Frontal cortex (tissue), 4 donors: ENCODE measurements around the gene B3GALT5. TPM values are rescaled to one million over a fixed set of nuclear protein-coding genes. Genes with fewer than 3 reads are reported as not detected.

ENCODE experiments used
- DNase-seq, 2 donors: peaks; one replicate each; pipeline ENCODE4 v3.0.0; 2012; ENCODE audit warnings: low spot score in 2 of 2
- FAIRE-seq: peaks from 2 replicates; lab custom pipeline; 2012; peaks lifted over from hg19 to GRCh38; lab: Jason Lieb, UNC
- total RNA-seq: library from RNA; depleted of rRNA; stranded (reverse); fragments of >200 nt; gene quantifications from one replicate; pipeline ENCODE4 v1.2.3, GENCODE V29; 2014
- donor health status: control.
- donor health status: control.
- donor health status: control.

The B3GALT5 gene
- total RNA-seq, 1 donor from 2014 or later: 0.41 TPM

DNA sequence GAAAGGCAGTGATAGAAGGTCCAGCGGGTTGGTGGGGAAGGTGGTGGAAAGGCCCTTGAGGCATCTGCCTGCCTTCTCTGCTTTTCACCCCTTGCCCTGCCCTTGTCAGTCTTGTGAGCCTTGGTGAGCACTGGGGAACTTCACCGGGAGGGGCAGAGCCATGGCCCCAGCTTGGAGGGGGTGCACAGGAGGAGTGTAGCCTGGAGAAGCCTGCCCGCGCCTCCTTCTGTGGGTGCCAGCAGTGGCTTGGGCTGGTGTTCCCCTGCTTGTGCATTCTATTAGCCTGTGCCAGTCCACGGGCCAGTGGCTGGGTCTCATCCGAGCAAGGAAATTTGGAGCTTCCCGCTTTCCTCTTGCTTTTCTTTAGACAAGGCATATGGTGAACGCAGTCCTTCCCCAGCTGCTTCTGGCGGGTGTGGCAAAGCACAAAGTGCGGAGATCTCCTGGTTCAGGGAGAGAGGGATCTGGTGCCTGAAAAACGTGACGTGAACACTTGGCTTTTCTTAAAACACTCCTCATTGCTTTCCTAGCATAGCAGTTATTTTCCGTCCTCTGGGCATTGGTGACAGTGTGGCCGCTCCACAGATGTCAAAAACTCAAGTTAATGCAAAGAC, 10.6 kb upstream of the B3GALT5 start:
- no peak for FAIRE-seq
- DNase-seq: no peak

DNA sequence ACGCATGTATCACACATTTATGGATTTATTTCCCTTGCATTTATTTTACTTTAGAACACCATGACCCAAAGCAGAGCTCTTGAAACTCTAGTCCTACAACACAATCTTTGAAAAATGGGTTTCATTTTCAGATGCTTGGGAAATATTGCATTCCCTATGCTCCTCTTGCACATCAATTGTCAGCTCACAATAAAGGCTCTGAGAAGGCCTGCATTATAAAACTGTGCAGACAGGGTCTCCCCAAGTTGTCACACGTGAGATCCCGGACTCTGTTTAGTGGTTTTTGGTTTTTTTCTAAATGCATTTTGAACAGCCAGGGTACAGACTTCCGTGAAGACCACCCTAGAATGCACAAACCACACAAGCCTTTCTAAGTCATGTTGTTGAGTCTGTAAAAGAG, 9.9 kb upstream of the B3GALT5 start:
- FAIRE-seq: no peak
- no peak for DNase-seq

DNA sequence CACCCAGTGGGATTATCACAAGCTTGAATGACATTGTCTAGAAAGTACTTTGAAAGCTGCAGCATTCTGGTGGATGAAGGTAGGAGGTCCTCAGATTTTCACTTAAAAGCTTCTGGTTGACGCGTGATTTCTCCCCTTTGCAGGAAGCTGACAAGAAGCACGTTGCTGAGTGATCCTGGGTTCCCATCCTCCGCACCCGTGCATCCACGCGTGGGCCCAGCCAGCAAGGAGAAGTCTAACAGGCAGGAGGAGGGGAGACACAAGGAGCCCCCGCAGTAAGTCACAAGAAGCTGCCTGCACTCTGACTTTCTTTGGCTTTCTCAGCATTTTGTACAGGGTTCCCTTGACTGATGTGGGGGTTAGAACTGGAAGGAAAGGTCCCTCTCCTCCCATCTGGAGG, 7.8 kb upstream of the B3GALT5 start:
- DNase-seq: no peak
- no peak for FAIRE-seq

DNA sequence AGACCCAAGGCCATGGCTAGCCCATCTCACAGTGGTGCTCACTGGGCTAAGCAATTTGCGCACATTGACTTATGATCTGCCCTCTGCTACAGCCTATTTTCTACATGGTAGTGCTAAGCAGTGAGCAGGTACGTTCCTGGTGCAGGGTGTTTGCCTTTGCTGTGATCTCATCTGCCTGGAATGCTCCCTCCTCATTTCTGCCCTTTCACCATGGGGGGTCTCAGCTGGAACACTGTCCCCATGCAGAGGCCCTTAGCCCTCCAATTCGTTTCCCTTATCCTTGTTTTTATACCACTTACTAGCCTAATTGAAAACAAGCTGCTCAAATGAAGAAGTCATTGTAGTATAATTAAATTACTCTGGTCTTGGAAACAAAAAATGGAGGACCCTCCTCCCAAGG, 2.0 kb upstream of the B3GALT5 start:
- no peak for DNase-seq
- no peak for FAIRE-seq

DNA sequence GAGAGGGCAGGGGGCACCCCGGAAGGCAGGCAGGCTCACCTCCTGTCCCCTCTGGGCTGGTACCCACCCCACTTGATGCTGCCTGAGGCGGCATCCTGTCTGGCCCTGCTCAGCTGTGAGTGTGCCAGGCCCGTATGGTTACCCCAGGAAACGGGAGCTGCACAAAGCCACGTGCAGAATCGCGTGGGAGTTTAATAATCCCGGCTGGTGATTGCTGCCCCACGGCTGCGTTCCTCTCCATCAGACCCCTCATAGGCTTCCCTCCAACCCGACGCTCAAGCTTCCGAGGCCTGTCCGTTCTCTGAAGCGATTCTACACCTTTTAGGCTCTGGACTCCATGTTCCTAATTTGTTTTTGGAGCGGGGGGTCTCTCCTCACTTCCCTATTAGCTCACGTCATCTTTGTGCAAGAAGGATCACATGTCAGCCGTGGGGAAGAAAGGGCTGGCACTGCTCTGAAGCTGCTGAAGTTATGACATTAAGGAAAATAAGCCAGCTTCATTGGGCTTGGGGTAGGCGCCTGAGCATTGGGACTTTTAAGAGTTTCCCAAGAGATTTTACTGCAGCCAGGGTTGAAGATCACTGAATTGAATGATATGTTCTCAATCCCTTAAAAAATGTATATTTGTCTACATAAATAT, 1.1 kb upstream of the B3GALT5 start:
- no peak for FAIRE-seq

DNA sequence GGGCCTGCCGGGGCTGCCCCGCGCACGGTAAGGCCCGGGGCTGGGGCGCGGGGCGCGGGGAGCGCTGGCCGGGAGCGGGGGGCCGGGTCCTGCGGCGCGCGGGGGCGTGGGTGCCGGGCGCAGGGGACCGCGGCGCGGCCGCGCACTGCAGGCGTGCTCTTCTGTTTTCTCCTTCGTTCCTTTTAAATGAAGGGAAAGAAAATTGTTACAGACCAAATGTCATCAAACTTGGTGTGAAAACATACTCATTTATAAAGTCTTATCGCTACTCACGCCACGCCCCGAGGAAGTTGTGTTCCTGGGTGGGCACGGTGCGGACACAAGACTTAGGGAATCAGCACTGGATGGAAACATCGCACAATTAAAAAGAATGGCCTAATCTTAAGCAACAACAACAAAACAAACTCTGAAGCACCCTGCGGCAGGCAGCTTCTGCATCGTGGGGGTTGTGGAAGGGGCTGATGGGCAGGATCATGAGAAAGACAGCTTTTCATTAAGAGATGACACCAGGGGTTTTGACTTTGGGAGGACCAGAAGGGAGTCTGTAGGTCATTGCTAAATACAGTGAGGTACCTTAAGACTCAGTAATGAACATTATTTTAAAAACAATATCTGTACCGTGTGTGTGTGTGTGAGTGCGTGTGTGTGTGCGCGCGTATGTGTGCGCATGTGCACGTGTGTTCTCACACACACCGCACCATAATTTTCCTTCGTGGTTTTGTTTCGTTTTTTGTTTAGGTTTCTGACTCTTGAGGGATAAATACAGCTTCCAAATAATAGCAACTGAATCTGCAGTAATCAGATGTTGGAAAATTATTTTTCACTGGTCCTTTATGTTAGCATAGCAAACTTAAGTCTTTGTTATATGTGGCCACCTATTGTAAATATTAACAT, 548 bp downstream of the B3GALT5 start:
- FAIRE-seq: no peak
- DNase-seq: no peak

More for the DNA sequence above, 1.1 kb upstream of the B3GALT5 start:
- no peak for DNase-seq

DNA sequence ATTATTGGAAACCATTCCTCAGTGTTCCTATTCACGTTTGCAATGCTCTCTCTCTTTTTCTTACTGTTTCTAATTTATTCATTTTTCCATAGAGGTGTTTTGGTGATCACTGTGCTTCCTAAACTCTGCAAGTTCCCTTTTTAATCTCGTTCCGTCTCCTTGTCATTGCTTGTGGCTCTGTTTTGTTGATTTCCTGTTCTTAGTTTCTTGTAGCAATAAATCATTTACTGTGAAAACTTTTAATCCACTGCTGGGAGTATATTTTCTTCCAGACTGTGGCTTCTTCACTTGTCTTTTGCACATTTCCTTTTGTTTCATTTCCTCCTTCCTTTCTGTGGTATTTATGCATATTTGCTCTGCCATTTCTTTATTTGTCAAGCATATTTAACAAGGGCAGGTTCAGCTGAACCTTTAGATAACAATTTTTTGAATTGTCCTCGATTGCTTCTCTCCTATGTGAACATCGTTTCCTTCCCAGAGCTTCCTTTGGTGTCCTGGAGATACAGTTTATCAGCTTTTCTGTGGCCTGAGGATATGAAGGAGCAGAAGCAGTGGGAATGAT, 3.6 kb downstream of the B3GALT5 start:
- DNase-seq (no peak), FAIRE-seq (no peak)

DNA sequence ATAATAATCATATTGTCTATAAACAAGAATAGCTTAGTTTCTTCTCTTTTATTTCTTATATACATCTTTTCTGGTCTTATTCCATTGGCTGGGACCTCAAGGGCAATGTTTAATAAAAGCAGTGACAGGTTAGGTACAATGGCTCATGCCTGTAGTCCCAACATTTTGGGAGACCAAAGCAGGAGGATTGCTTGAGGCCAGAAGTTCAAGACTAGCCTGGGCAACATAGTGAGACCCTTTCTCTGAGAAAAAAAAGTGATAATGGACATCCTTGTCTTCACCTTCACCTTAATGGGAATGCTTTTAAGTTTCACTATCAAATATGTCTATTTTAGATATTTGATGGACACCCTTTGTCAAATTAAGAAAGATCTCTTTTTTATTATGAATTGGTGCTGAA, 8.1 kb downstream of the B3GALT5 start:
- FAIRE-seq (no peak), DNase-seq (no peak)

DNA sequence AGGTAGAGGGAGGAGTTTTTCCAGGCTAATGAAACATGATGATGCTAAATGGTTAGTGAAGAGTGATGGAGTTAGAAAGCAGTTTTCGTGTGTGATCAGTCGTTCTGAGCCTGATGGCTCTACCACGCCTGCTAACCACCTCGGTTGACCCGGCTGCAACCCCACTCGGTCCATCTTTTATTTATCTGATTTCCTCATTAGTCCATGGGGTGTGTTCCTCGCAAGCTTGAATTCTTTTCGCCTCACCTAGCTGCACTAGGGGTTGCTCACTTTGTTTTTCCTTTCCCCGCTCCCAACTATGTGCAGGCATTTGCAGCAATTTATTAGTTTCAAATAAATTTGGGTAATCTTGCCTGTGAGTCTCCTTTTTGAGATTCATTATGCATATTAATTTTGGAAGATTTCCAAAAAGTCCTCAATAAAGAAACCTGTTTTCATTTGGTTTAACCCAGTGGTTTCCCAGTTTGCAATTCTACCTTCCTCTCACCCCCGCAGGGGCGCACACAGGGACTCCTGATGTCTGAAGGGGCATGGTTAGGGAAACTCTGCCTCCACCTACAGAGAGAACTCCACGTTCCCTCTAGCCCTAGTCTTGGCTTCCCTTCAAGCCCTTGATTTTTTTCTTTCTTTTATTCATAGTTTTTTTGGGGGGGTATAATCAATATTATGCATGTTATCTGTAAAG, 12.6 kb downstream of the B3GALT5 start:
- no peak for DNase-seq

DNA sequence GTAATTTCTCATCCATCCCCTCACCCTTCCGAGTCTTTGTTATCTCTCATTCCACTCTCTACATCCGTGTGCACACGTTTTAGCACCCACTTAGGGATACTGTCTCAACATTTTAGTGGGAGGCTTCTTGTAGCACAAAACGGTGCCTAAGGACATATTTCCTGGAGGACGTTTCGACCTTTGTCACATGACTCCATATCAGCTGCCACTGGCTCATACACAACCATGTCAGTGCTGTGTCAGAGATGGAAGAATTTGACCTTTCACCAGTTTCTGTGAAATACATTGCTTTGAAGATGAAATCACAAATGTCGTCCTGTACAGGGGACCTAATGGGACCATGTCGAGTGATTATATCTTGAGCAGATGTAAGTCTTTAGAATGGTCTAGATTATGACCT, 15.6 kb downstream of the B3GALT5 start:
- DNase-seq (no peak), FAIRE-seq (no peak)

More for the DNA sequence above, 12.6 kb downstream of the B3GALT5 start:
- no peak for FAIRE-seq

DNA sequence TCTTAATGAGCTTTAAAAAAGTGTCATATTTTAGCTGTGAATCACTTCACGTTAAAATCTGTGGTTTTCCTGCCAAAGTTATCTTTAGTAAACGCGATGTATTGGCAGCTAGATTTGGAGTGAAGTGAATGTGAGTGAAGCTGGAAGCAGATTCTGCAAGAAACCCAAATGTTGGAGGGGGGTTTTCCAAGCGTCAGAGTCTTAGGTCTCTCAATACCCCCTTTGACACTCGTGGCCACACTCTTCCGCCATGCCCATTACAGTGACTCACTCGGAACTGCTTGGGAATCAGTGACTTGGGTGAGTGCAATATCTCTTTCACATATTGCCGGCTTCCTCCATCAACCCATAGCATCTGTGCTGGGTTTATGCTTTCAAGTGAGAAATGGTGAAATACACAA, 17.5 kb downstream of the B3GALT5 start:
- DNase-seq: no peak
- no peak for FAIRE-seq

DNA sequence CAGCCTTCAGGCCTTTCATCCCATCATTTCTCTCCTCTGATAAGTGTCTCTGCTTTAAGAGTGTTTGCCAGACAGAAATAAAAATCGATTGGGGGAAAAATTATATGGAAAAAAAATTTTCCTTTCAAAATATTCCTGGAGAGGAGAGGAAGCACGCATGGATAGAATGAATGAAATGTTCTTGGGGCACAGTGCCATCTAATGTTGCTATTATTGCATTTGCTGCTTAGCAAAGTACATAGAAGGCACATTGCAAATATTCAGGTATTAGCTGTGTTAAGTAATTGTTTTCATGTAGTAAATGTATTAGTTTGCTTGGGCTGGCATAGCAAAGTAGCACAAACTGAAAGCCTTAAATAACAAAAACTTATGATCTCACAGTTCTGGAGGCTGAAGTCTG, 18.1 kb downstream of the B3GALT5 start:
- no peak for FAIRE-seq
- DNase-seq: no peak

DNA sequence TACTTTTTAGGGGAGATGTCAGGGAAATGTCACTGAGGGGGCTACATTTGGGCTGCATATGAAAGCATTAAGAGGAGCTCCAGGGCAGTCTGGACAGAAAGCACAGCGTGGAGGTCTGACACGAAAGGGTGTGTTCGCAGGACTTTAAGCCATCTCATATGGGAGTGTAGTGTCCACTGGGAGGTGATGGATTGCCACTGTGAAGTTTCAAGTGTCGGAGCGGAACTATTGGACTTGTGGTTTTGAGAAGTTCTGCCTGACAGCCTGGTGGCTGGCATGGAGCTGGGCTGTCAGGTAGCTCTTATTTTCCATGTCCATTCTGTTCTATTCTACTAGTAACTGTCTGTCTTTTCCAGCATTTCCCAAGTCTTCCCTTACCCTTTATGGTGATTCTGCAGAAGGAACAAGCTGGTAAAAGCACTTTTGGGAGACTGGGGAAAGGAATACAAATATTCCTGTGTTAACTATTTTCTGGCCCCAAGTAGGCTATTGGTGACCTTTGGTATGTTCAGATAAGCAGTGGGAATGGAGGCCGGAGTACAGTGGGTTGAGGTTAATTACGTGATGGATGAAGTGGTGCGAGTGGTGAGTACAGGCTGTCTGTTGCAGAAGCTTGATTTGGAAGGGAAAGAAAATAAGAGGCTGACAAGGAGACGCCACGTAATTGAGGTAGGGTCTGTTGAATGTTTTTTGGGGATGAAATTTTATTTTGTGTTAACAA, 19.3 kb downstream of the B3GALT5 start:
- no peak for FAIRE-seq
- no peak for DNase-seq

DNA sequence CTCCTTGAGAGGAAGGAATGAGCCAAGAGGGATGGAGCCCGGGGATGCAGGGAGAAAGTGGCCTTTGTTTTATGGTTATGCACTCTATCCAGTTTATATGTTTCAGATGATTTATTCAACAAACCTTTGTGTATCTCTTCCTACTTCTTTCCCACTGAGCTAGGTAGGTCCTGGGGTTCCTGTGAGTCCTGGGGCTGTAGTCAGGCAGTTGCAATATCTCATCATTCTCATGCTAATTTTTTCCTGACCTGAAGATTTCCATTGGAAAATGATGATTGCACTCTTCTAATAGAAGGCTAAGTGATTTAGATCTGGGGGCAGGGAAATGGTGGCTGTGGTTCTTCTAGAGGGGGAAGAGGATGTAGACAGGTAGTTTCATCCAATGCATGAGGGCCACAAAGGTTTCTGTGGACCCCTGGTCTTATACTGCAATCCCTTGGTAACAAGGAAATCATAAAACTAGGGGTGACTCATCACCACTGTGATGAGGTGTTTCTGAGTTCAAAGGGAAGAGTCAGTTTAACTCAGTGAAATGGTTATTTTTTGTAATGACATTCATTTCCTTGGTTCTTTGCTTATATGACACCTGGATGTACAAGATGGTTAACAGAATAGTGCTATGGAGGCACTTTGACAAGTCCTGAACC, 20.2 kb downstream of the B3GALT5 start:
- no peak for FAIRE-seq
- DNase-seq: no peak

DNA sequence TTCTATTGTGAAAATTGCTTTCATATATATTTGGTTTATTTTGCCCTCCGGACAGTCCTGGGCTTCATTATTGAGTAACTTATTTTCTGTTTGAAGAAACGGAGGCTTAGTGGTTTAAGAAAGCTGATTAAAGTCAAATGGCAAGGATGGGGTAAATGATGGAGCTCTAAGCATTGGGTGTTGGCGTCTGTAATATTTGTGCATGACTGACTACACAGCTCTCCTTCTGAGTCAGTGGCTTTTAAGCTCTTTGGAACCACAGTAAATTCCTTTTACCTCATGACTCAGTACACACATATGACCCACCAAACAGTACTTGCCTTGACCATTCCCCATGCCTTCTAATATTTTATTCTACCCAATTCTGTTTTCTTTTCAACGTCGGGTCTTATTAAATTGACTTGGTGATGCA, 21.0 kb downstream of the B3GALT5 start:
- no peak for FAIRE-seq
- no peak for DNase-seq

DNA sequence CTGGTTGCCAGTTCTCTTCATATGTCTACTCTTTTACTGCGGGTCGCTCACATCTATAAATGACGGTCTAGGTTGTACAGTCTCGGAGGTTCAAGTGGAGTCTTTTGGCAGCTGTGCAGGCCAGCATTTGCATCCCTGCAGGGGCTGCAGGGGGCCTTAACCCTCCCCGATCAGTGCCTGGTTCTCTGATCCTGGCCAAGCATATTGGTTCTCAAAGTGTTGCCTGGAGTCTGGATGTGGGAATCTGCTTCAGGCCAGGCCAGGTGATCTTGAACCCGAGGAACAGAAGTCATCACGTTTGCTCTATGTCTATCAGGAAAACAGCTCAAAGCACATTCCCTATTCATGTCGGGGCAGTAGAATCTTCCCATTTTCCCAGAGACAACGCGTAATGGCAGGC, 21.8 kb downstream of the B3GALT5 start:
- FAIRE-seq: no peak
- DNase-seq: no peak

DNA sequence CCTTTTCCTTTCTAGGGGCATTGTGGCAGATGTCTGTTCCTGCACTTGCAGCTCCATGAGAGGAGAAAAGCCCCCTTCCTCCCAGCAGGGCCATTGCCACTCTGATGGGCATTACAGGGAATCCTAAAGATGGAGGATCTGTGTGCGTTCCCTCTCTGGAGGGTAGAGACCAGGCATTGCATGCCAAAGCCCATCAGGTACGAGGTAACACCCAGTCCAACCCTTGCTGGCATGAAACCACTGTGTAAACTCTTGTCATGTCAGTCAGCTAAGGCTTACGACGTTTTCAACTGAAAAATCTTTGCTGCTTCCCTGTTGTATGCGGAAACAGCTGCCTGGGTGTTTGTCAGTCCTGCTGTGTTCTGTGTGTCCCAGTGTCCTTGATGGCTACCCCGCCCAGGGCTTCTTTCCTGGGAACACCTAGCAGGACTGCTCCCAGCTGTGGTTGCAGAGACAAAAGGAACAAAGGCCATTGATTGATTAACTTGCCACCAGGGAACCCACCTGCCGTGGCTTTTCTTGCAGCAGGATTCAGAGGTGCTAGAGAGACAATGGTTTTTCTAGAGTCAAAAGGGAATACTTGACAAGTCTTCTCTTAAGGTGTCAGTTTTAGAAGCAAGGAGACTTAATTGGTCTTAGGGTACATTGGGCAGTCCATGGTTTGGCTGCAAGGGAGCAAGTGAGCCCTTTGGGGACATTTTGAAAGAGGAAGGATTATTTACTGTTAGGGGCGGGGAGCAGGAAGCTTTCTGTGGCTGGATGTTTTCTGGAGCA, 24.6 kb downstream of the B3GALT5 start:
- FAIRE-seq: no peak
- no peak for DNase-seq

DNA sequence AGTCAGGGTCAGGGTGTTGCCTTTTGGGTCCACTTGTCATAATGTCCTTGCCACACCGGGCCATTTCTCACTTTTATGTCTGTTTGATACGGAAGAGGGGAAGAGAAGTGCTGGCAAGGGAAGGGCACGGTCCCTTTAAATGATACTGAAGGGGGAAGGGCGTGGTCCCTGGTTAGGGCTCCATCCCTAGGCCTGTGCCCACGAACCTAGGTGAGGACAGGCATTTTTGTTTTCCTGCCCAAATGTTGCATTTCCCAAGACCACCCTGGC, 25.2 kb downstream of the B3GALT5 start:
- DNase-seq: no peak
- no peak for FAIRE-seq

DNA sequence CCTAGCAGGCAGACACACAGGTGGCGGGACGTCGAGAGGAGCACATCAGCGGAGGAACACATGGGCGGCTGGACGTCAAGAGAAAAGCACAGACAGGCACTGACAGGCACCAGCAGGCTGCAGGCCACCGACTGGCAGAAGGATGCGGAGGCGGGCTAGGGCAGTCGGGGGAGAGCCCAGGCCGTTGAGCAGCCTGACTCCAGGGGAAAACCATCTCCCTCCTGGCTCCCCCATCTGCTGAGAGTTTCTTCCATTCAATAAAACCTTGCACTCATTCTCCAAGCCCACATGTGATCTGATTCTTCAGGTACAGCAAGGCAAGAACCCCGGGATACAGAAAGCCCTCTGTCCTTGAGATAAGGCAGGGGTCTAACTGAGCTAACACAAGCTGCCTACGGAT, 25.5 kb downstream of the B3GALT5 start:
- DNase-seq (no peak), FAIRE-seq (no peak)
